Ishikawa (cell line): ENCODE results near the gene IL18BP.

Source experiments
- CEBPB ChIP-seq: IDR thresholded peaks from 2 replicates; pipeline ENCODE4 v1.6.1; 2012
- CREB1 ChIP-seq: IDR thresholded peaks from 2 replicates; pipeline ENCODE4 v1.6.1; 2012; ENCODE audit warnings: low read depth
- EGR1 ChIP-seq: IDR thresholded peaks from 2 replicates; pipeline ENCODE4 v1.6.1; 2012
- EP300 ChIP-seq: IDR thresholded peaks from 2 replicates; pipeline ENCODE4 v1.6.1; 2012; ENCODE audit warnings: borderline replicate concordance
- FOXM1 ChIP-seq: IDR thresholded peaks from 2 replicates; pipeline ENCODE4 v1.6.1; 2012; ENCODE audit warnings: low read depth, borderline replicate concordance
- NFIC ChIP-seq: IDR thresholded peaks from 2 replicates; pipeline ENCODE4 v1.6.1; 2012
- RAD21 ChIP-seq: IDR thresholded peaks from 2 replicates; pipeline ENCODE4 v1.6.1; 2012; ENCODE audit warnings: low read depth
- TAF1 ChIP-seq: IDR thresholded peaks from 2 replicates; pipeline ENCODE4 v1.6.1; 2012; ENCODE audit warnings: low read depth, mild to moderate bottlenecking
- TCF12 ChIP-seq: IDR thresholded peaks from 2 replicates; pipeline ENCODE4 v1.6.1; 2012; ENCODE audit warnings: low read depth
- TEAD4 ChIP-seq: IDR thresholded peaks from 2 replicates; pipeline ENCODE4 v1.6.1; 2012
- YY1 ChIP-seq: IDR thresholded peaks from 2 replicates; pipeline ENCODE4 v1.6.1; 2012; ENCODE audit warnings: low read depth
- ZBTB7A ChIP-seq: IDR thresholded peaks from 2 replicates; pipeline ENCODE4 v1.6.1; 2012; ENCODE audit warnings: low read depth
- TF ChIP-seq, protein P1 (sequence below): IDR thresholded peaks from 2 replicates; pipeline ENCODE4 v1.6.1; 2012
- TF ChIP-seq, protein P2 (sequence below): IDR thresholded peaks from 2 replicates; pipeline ENCODE4 v1.6.1; 2012
- TF ChIP-seq, protein P3 (sequence below): IDR thresholded peaks from 2 replicates; pipeline ENCODE4 v1.6.1; 2012; ENCODE audit warnings: low read depth, mild to moderate bottlenecking

Gene IL18BP

DNA sequence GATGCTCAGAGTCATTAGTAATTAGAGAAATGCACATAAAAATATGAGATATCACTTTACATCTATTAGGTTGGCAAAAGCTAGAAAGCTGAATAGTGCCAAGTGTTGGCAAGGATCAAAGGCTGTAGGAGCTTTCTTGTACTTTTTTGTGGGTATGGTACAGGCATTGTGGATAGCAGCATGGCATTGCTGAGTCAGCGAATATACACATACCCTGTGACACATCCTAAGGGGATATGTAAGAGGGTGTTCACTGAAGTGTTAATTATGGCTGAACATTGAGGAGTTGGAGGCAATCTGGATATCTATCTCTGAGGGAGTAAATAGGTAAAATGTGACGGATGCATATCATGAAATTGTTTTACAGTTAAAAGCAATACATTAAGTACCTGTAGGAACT, 27.0 kb upstream of the IL18BP start:
- TF ChIP-seq EP300 = no peak
- no peak for TF ChIP-seq TAF1
- TF ChIP-seq CEBPB = no peak
- TF ChIP-seq RAD21 = no peak
- TF ChIP-seq TCF12 = no peak
- no peak for TF ChIP-seq YY1
- TF ChIP-seq, protein P1, sequence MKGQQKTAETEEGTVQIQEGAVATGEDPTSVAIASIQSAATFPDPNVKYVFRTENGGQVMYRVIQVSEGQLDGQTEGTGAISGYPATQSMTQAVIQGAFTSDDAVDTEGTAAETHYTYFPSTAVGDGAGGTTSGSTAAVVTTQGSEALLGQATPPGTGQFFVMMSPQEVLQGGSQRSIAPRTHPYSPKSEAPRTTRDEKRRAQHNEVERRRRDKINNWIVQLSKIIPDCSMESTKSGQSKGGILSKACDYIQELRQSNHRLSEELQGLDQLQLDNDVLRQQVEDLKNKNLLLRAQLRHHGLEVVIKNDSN = no peak

DNA sequence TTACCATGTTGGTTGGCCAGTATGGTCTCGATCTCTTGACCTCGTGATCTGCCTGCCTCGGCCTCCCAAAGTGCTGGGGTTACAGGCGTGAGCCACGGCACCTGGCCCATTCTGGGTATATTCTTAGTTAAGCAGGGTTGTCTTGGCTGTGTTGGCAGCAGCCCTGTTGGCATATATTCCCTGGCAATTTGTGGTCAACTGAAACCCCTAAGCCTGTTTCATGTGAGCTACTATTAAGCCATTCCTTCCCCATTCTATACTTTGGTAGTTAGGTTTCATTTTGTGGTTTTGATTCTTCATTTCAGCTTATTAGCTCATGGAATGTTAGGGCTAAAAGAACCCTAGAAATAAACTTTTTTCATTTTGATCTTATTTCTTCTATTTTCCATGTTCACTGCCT, 22.2 kb upstream of the IL18BP start:
- TF ChIP-seq, protein P1 = no peak
- TF ChIP-seq, protein P2, sequence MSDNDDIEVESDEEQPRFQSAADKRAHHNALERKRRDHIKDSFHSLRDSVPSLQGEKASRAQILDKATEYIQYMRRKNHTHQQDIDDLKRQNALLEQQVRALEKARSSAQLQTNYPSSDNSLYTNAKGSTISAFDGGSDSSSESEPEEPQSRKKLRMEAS = no peak
- no peak for TF ChIP-seq TAF1
- no peak for TF ChIP-seq CEBPB
- TF ChIP-seq EGR1 = no peak
- TF ChIP-seq TEAD4 = no peak
- TF ChIP-seq TCF12 = no peak
- TF ChIP-seq ZBTB7A = no peak
- TF ChIP-seq CREB1 = no peak
- TF ChIP-seq YY1 = no peak
- no peak for TF ChIP-seq RAD21
- TF ChIP-seq FOXM1 = no peak
- no peak for TF ChIP-seq NFIC
- TF ChIP-seq, protein P3, sequence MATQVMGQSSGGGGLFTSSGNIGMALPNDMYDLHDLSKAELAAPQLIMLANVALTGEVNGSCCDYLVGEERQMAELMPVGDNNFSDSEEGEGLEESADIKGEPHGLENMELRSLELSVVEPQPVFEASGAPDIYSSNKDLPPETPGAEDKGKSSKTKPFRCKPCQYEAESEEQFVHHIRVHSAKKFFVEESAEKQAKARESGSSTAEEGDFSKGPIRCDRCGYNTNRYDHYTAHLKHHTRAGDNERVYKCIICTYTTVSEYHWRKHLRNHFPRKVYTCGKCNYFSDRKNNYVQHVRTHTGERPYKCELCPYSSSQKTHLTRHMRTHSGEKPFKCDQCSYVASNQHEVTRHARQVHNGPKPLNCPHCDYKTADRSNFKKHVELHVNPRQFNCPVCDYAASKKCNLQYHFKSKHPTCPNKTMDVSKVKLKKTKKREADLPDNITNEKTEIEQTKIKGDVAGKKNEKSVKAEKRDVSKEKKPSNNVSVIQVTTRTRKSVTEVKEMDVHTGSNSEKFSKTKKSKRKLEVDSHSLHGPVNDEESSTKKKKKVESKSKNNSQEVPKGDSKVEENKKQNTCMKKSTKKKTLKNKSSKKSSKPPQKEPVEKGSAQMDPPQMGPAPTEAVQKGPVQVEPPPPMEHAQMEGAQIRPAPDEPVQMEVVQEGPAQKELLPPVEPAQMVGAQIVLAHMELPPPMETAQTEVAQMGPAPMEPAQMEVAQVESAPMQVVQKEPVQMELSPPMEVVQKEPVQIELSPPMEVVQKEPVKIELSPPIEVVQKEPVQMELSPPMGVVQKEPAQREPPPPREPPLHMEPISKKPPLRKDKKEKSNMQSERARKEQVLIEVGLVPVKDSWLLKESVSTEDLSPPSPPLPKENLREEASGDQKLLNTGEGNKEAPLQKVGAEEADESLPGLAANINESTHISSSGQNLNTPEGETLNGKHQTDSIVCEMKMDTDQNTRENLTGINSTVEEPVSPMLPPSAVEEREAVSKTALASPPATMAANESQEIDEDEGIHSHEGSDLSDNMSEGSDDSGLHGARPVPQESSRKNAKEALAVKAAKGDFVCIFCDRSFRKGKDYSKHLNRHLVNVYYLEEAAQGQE = no peak
- no peak for TF ChIP-seq EP300

DNA sequence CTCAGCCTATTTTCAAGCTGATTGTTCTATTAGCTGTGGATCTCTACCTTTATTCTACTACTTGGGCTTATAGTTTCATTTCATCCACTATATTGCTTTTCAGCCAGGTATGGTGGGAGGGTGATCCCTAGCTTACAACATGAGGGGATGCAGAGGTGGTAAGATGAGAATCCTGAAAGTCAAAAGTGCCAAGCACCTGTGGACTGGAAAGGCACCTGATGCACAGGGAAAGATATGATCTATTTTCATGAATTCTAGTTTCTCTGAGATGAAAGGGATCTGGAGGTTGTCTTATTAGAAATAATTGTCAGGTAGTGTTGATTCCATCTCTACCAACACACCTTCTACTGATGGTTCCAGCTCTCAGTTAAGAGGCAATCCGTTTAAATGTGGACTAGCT, 21.6 kb upstream of the IL18BP start:
- TF ChIP-seq EP300 = no peak
- TF ChIP-seq, protein P1 = no peak
- no peak for TF ChIP-seq CEBPB
- no peak for TF ChIP-seq FOXM1
- no peak for TF ChIP-seq TCF12
- no peak for TF ChIP-seq TAF1
- TF ChIP-seq CREB1 = no peak
- TF ChIP-seq YY1 = no peak
- TF ChIP-seq, protein P3 = no peak
- TF ChIP-seq TEAD4 = no peak
- TF ChIP-seq, protein P2 = no peak
- TF ChIP-seq NFIC = no peak
- TF ChIP-seq RAD21 = no peak
- no peak for TF ChIP-seq ZBTB7A
- no peak for TF ChIP-seq EGR1

DNA sequence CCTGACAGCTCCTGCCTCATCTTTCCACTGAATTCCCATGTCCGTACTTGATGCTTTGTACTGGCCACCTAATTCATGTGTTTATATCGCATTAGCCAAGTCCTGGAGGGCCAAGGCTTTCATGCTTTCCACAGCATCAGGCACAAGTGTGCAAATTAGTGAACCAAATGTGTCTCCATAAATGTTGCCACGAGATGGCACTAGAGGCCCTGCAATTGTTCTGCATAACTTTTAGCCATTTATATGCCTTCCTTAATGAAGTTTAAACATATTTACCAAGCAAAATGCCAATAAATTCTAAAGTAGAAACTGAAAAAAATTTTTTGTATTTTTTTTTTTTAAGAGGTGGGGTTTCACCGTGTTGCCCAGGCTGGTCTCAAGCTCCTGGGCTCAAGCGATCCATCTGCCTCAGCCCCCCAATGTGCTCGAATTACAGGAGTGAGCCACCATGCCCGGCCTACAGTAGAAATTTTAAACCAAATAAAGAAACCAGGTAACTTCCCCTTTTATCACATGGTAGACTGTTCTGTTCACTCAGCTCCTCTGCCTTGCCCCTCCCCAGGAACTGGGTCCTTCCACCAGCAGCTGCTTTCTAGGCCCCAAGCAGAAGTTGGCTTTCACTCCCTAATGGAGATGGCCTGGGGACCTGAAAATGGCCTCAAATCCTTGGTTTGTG, 20.8 kb upstream of the IL18BP start:
- TF ChIP-seq RAD21 = peak; percentile 75
- TF ChIP-seq CEBPB = no peak
- no peak for TF ChIP-seq EP300
- no peak for TF ChIP-seq ZBTB7A
- TF ChIP-seq NFIC = no peak
- TF ChIP-seq, protein P1 = no peak
- TF ChIP-seq EGR1 = no peak

DNA sequence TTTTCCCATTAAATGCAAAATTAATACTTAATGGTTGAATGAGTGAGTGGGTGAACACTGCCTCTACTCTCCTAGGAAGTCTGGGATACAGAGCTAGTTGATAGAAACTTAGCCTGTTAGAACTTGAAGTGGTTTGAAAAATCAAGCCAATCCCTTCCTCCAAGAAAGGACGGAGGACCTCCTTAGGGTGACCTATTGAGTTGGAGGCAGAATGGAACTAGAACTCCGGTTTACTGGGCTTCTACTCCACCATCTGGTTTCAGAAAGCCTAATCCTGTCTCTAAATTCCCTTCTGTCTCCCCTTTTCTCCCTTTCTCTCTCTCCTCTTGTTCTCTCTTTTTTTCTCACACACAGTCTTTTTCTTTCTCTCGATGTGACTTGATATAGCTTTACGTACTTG, 19.6 kb upstream of the IL18BP start:
- no peak for TF ChIP-seq EP300
- TF ChIP-seq EGR1 = no peak

GRCh38 chr11:71979602-71980001, 19.1 kb upstream of the IL18BP start:
- TF ChIP-seq NFIC (no peak), FOXM1 (no peak), EGR1 (no peak), TEAD4 (no peak), CREB1 (no peak)
